ENCODE data around the gene TAF10.
A peak's percentile ranks its signal among the peaks of the same experiment; 100 is the strongest.

TAF10 gene

GRCh38 chr11:6612213-6613041 lies at the start of gene TAF10:
TSS of gene TAF10 (minus strand) at chr11:6612216. CDS start at chr11:6612189, 27 bp downstream.
- peak; percentile 98 for DNase-seq

GRCh38 chr11:6660712-6661111 lies 48.7 kb upstream of the TAF10 start:
- DNase-seq: no peak

- no peak for DNase-seq
Observed at GRCh38 chr11:6658647-6659046, 46.6 kb upstream of the TAF10 start.

- DNase-seq: no peak
Observed at GRCh38 chr11:6657346-6657745, 45.3 kb upstream of the TAF10 start.

GRCh38 chr11:6656936-6657335 lies 44.9 kb upstream of the TAF10 start:
- no peak for DNase-seq

GRCh38 chr11:6656584-6656915 lies 44.5 kb upstream of the TAF10 start:
- no peak for DNase-seq

- DNase-seq: peak; percentile 80
Observed at GRCh38 chr11:6655790-6656583, 44.0 kb upstream of the TAF10 start, which contains the start of gene DCHS1. TSS of gene DCHS1 (minus strand) at chr11:6655809. CDS start at chr11:6641613, 14,196 bp downstream.

- DNase-seq: peak; percentile 66
Observed at GRCh38 chr11:6655020-6655789, 43.2 kb upstream of the TAF10 start.

GRCh38 chr11:6654281-6655019 lies 42.4 kb upstream of the TAF10 start:
- DNase-seq: peak; percentile 48

GRCh38 chr11:6653656-6654055 lies 41.6 kb upstream of the TAF10 start:
- DNase-seq: no peak

GRCh38 chr11:6653097-6653496 lies 41.1 kb upstream of the TAF10 start:
- DNase-seq: no peak

GRCh38 chr11:6652182-6652581 lies 40.2 kb upstream of the TAF10 start:
- no peak for DNase-seq

GRCh38 chr11:6650980-6651379 lies 39.0 kb upstream of the TAF10 start:
- DNase-seq: no peak

- no peak for DNase-seq
Observed at GRCh38 chr11:6650104-6650503, 38.1 kb upstream of the TAF10 start.

GRCh38 chr11:6648501-6648900 lies 36.5 kb upstream of the TAF10 start:
- no peak for DNase-seq

GRCh38 chr11:6647836-6648235 lies 35.8 kb upstream of the TAF10 start:
- DNase-seq: no peak

- DNase-seq: peak; percentile 74
Observed at GRCh38 chr11:6646918-6647679, 35.1 kb upstream of the TAF10 start.

- DNase-seq: peak; percentile 93
Observed at GRCh38 chr11:6646576-6646917, 34.5 kb upstream of the TAF10 start.

GRCh38 chr11:6646071-6646470 lies 34.1 kb upstream of the TAF10 start:
- peak; percentile 87 for DNase-seq

- DNase-seq: no peak
Observed at GRCh38 chr11:6642957-6643356, 30.9 kb upstream of the TAF10 start.

GRCh38 chr11:6640985-6641701 lies 29.1 kb upstream of the TAF10 start:
- no peak for DNase-seq
